AG08396 (cell line): ENCODE data around the gene MYO9A.
"Not testable (repeated sequence)": the region's sequence is repeated elsewhere in the genome, so short reads cannot be mapped to it uniquely, and the experiment has no call there.

ENCODE experiments used
- DNase-seq: peaks from one replicate; pipeline ENCODE4 v3.0.0; 2012; ENCODE audit warnings: low spot score, mixed read lengths

The MYO9A gene

DNA sequence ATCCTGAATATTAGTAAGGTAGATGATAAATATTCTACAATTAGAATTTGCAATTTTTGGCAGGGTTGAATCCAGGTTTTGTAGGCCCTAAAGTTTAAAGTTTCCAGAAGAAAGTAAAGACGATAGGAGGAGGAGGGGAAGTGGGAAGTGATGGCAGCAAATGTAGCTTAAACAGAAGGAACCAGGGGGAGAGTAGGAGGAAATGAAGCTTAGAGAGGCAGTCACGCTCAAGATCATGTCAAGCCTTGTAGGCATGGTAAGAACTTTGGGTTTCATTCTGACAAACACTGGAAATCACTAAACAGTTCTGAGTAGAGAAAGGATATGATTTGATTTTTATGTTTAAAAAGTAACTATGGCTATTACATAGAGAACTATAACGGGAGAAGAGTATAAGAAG is 243.7 kb downstream of the MYO9A start:
- no peak for DNase-seq

DNA sequence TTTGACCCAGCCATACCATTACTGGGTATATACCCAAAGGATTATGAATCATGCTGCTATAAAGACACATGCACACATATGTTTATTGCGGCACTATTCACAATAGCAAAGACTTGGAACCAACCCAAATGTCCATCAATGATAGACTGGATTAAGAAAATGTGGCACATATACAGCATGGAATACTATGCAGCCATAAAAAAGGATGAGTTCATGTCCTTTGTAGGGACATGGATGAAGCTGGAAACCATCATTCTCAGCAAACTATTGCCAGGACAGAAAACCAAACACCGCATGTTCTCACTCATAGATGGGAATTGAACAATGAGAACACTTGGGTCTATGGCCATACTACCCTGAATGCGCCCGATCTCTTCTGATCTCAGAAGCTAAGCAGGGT is 259.7 kb downstream of the MYO9A start:
- DNase-seq: not testable (repeated sequence)

DNA sequence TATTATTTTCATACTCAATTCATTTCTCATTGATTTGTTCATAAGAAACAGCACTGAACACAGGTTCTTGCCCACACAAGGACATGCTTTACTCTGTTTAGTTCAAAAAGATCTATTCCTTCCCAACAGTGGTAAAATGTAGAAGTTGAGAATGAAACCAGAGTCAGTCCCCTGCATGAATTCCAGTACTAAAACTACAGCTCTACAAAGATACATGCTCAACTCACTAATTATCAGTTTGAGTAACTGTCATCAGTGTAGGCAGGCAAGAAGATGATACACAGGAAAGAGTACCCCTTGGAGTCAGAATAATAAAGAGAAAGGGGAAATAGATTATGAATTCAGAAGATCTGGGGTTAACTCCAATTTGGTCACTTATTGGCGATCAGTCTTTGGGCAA is 264.4 kb downstream of the MYO9A start:
- DNase-seq: no peak

DNA sequence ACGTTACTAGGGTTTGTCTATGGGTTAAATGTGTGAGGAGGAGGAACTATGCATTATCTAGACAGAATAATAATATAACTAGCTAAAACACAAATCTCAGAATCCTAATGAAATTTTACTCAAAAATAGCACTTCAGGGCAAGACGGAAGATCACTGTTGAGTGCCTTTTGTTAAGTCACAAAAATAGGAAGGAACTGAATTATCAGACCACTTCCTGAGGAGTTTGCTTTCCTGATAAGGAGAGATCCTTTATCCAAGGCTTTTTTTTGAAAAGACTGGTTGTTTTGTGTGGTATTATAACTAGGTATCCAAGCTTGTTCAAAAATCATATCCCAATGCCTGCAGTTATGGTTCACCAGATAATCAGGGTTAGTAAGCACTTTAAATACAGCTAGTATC is 273.0 kb downstream of the MYO9A start:
- no peak for DNase-seq

DNA sequence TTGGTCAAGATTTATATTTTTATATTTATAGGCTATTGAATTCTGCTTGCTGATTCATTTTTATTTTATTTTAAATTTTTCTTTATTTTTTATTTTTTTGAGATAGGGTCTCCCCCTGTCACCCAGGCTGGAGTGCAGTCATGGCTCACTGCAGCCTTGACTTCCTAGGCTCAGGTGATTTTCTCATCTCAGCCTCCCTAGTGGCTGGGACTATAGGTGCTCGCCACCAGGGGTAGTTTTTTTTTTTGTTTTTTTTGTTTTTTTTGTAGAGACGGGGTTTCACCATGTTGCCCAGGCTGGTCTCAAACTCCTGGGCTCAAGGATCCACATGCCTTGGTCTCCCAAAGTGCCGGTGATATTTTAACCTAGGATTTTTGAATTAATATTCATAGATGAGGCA is 276.4 kb downstream of the MYO9A start:
- DNase-seq: no peak

DNA sequence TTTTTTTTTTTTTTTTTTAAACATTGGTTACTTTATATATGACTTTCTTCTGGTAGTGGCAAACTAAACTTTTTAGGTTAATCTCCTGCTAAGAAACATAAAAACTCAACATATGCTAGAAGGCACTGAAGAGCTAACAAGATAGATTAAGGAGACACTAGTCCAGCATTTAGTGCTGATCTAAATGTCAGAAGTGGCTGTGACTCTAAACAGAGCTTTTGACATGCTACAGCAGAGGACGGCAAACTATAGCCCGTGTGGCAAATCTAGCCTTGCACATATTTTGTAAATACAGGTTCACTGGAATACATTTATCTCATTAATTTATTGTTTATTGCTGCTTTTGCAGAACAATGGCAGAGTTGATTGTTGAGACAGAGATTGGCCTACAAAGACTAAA is 287.0 kb downstream of the MYO9A start:
- DNase-seq: no peak

DNA sequence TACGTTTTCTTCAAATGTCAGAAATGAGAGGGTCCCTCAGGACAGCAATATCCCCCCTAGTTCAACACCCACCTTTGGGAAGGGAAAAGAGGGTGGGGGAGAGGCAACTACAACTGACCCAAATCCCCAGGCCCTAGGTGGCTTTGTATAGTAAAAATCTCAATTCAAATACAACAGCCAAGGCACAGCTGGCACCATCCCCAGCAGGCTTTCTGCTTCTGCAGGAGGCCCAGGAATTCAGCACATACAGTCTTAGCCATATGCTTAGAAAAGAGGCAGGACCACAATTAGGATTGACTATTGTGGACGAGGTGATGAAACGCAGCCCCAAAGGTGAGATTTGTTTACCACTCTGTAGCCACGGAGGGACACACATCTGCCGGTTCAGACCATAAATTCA is 291.8 kb downstream of the MYO9A start:
- DNase-seq: no peak

DNA sequence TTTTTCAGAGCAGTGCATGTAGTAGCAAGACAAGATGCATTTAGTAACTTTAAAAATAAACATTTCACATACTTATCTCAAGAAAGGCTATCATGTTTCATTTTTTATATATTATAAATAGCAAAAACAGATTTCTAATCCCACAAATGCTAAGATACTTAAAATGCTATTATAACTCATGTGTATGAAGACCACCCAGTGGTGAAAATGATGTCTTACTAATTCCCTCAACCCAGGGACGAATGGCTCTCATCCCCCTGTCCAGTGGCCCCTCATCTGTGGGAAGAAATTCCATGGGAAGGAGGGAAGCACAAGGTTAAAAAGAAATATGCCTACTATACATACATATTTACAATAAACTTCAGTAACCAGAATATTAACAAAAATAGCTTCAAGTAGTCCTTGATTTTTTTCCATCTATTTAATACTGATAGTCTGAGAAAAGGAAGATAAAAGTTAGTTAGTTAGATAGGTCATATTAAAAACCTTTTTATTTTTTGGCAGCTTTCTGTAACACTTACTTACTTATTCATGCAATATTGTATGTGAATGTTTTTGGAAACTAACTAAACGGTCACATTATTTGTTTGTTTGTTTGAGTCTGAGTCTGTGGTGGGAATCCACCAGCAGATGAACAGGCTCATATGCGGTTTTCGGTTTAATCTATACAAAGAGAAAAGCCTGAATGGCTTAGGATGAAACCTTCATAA is 292.8 kb downstream of the MYO9A start:
- DNase-seq: no peak

DNA sequence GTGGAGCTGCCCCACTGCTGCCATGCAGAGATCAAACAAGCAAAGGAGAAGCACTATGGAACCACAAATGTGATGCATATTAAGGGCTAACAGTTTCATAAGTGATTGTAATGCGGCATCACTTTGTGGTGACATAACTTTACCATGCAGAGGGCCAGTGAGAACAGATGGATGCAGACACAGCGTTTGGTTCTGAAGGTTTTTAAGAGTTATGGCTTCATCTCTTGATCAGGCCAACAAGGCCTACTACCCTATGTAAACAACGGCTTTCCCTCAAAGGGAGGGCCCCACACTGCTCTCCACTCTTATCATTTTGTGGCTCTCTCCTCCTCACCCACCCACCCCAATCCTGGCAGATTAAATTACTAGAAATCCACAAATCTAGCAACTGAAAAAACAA is 294.1 kb downstream of the MYO9A start:
- no peak for DNase-seq

DNA sequence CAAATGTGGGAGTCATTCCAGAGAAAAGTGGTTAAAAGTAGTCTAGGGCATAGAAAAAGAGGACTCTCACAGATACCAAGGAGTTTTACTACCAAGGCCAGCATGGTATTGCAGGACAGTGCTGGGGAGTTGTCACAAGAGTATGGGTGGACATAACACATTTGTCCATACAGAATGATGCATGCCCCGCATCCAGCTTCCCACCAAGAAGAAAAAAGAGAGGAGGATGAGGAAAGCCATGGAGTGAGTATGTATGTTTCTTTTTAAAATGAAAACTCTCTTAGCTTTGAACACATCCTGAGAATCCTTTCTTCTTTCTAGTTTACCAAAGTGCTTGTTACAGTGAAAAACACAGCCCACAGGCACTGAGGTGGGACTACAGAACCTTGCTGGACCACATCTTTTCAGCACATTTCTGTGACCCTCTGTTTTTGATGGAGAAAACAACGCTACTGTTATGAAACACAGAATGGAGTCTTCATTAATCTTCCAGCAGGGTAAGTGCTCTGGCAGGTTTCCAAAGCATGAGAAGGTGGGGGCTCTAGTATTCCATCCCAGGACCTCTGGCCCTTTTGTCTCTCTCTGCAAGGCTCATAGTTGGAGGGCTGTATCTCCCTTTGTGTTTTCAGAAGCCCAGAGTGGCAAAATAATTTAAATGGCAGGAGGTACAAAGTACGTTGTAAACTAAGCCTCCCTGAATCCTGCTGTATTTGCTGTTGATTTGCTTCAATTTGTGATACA is 294.9 kb downstream of the MYO9A start:
- DNase-seq: no peak

DNA sequence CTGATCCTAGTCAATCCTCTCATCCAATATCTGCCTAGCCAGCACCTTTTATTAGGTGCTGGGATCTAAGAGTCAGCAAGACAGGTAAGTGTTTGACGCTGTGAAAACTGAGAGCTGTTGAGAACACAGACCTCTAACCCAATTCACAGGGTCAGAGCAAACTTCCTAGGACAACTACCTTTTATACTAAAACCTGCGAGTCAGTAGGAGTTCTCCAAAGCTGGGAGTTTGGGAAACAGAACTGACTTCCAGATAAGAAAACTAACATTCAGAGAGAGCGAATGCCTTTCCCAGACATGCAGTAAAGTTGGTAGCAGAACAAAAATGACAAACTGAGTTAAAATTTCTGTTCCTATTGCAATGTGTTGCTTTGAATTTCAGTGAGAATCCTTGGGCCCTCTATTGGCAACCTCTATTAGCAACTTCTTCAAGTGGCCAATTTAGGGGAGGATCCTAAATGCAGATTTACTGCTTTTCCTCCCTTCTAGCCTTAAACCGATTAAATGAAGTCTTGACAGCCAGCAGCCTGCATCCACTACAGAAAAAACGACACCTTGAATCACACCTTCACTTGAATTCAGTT is 296.3 kb downstream of the MYO9A start:
- DNase-seq: no peak

DNA sequence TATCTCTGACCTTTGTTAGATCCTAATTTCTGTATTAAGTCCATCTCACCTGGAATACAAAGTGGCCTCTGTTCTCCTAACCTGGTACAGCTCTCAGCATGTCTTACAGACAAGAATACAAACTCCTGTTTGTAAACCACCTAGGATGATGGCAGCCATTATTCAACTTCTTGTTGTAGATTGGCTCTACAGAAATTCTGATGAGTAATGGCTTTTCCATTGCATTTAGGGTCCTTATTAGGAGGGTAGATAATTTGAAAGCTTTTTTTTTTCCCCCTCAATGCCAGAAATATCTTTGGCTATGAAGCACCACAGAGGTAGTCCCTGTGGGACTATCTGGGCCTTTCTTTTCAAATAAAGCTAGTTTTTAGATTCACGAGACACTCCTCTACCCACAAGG is 297.8 kb downstream of the MYO9A start:
- no peak for DNase-seq

DNA sequence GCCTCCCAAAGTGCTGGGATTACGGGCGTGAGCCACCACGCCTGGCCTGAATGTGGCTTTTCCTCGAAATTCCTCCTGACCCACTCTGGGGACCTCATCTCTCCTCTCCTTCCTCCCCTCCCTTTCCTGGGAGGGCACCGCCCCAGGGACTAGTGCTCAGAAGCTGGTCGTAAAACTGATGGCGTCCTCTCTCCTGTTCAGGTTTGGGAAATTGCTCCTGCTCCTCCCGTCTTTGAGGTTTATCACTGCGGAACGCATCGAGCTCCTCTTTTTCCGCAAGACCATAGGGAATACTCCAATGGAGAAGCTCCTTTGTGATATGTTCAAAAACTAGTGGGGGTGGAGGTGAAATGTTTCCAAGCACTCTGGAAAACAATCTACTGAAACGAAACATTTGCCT is 300.6 kb downstream of the MYO9A start:
- DNase-seq: no peak

DNA sequence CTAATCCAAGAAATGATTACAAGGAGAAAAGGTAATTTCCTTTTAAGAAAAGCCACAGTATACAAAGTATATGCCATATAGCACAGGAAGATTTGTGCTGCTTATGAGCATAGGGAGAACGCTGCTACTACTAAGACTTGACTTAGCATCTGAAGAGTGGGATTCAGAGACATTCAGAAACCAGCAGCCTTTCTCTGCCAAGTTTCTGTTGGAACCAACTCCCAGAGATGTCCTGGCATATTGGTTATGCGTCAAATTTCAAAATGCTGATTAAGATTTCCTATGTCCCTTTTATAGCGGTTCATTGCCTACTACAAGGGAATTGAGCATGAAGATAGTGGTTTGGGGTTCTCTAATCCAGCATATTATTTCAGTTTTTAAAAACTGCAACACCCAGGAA is 302.6 kb downstream of the MYO9A start:
- DNase-seq: no peak

DNA sequence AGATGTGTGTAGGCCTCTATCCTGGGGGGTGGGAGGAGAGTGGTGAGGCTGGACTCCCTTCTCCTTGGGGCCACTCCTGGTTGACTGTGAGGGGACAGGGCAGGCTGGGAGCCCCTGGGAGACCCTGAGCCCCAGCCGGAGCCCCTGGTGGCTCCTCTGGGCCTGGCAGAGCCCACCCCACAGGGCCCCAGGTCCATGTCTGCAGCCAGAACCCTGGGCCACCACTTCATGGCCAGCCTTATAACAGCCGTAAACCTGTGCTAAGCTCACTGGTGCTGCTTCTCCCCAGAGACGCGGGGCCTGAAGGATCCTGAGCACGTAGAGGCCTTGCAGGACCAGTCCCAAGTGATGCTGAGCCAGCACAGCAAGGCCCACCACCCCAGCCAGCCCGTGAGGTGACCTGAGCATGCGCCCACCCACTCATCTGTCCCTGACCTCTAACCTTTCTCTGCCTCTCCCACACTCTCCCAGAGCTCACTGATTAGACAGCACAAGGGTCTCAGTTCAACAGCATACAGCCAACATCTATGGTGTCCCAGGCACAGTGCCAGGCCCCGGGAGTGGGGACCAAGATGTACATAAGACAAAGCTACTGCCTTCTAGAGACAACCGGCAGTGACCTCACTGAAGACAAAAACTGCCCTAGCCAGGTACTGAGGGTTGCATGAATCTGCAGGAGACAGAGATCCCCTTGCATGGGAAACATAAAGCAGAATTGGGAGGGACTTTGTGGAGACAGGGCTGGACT is 304.1 kb downstream of the MYO9A start:
- no peak for DNase-seq

DNA sequence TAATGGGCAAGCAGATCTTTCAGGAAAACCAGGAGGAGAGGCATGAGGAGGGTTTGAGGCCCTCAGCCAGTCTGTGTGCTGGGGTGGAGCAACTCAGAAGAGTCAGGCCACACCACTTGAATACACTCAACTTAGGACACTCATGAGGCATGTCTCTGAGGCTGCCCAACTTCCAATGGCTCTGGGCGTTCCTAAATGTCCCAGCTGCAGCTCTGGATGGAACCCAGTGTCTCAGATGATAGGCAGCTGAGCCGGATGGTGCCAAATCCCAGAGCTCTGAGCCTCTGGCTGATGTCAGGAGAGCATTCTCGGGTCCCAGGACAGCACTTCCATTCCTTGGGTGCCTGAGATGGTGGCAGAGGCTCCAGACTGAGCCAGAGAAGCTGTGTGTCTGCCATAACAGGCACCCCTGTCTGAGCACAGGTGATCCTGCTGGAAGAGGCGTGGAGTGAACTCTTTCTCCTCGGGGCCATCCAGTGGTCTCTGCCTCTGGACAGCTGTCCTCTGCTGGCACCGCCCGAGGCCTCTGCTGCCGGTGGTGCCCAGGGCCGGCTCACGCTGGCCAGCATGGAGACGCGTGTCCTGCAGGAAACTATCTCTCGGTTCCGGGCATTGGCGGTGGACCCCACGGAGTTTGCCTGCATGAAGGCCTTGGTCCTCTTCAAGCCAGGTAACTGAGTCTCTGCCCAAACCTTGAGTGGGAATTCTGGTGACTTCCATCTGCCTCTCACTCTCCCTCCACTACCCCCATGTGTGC is 304.8 kb downstream of the MYO9A start:
- DNase-seq: peak; percentile 51

DNA sequence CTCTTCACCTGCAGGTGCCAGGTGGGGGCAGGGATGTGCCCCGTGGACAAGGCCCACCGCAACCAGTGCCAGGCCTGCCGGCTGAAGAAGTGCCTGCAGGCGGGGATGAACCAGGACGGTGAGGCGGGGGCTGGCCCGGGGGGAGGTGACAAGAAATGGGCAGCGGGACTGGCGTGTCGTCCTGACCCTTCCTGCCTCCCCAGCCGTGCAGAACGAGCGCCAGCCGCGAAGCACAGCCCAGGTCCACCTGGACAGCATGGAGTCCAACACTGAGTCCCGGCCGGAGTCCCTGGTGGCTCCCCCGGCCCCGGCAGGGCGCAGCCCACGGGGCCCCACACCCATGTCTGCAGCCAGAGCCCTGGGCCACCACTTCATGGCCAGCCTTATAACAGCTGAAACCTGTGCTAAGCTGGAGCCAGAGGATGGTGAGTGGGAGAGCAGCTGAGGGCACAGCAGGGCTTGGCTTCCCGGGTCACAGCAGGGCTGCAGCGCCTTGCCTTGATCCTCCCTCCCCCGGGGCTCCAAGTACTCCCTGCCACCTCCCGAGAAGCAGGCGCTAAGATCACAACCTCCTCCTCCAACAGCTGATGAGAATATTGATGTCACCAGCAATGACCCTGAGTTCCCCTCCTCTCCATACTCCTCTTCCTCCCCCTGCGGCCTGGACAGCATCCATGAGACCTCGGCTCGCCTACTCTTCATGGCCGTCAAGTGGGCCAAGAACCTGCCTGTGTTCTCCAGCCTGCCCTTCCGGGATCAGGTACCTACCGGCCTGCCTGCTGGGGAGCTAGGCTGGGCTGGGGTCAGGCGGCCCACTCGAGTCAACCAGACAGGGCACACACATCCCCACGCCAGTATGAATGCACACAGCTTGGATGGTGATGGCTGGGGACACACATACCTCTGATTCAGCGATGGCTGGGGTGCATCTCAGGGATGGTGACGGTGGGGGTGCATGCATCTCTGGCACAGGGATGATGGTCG is 305.9 kb downstream of the MYO9A start:
- no peak for DNase-seq

DNA sequence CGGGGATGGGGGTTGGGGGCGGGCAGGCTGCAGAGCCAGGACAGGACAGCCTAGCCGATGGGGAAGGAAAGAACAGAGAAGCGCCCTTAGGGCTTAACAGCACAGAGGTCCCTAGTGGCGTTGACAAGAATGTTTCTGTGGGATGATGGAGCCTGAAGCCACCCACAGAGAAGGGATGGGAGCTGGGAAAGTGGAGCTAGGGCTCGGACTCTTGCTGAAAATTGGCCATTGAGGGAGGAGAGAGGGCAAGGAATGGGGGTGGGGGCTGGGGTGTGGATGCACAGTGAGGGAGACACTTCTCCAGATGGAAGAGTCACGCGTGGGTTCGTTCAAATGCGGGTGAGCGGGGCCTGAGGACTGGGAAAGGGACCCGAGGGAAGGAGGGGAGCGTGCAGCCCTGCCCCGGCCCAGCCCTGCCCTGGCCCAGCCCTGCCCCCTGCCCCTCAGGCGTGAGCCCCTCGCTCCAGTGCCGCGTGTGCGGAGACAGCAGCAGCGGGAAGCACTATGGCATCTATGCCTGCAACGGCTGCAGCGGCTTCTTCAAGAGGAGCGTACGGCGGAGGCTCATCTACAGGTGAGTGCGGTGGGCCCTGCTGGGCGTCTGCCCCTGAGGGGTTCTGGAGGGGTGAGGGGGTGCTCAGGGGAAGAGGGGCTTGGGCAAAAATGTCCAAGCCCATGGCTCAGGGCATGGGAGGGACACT is 306.8 kb downstream of the MYO9A start:
- no peak for DNase-seq

DNA sequence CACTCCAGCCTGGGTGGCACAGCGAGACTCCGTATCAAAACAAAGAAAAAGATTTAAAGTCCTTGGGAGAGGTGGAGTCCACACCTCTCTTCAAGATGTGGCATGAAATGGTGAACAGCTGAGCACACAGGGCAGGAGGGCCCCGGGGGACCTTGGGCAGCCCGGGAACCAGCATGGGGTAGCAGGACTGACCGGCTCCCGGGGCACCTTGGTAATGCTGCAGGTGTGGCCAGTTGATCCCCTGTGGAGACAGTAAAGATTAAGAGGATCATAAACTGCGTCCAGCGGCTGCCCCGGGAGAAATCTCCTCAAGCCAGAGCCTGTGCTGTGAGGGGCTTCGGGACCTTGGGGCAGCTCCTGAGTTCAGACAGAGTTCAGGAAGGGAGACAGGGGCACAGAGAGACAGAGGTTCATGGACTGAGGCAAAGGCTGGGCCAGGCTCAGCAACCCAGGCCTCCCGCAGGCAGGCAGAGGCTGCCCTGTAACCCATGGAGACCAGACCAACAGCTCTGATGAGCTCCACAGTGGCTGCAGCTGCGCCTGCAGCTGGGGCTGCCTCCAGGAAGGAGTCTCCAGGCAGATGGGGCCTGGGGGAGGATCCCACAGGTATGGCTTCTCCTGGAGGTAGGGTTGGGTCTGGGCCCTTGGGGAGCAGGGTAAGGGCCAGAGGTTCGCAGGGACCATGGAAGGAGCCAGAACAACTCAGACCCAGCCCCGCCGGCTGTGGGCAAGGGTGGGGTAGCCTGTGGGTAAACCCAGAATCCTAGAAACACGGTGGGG is 307.5 kb downstream of the MYO9A start, which contains the start of gene NR2E3:
NR2E3 (plus strand) TSS at position 299 of the 780 bp plus-strand sequence; CDS start at position 489, 190 bp downstream.
- no peak for DNase-seq
